Measurements from ENCODE around the gene LYRM9. TPM values are rescaled to one million over a fixed set of nuclear protein-coding genes. Genes with fewer than 3 reads are reported as not detected.

LYRM9 gene
- total and polyA plus RNA-seq, 2 of the 8 experiments (the other 6 are each of a cell fraction or from before 2014, with no cell fraction given), result 4.3 to 5.2 TPM

DNA sequence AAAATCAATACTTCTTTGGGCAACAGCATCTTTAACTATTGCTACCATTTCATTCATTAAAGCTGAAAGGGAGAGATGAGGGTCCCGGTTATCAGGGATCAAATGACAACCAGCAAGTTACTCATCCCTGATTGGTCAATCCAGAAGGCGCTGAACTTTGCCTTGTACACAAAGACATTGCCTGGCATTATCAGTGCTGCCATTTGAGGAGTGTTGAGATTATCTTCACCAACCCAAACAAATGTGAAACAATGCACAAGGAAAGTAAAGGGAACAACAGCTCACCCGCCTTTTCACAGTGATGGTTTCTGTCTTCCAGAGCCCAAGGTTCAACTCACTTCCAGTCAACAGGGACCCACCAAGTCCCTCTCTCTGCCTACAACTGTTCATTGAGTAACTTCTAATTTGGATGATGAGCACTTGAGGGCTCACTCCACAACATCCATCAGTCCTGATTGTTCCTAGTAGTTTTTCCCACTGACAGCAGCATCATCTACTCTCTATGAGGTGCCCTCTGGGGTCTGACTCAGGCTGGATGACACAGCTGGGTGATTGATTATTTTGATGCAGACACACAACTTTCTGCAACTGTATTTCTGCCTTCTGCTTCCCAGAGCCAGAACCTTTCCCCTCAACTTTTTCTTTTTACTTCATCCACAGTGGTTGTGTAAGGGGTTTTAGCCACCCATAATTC, 32.0 kb downstream of the LYRM9 start:
- Histone ChIP-seq H3K56ac (replicated peaks; ENCODE audit: insufficient read length, low read depth, low read length) (no peak overlapping the region), H4K91ac (replicated peaks; ENCODE audit: insufficient read length, low read length) (no peak overlapping the region), H3K36me3 (ENCODE audit: control insufficient read depth in 2 of 4, insufficient read depth in 4 of 4, low read length in 3 of 4) (no peaks in the 10 kb centered on the region), H3K23ac (ENCODE audit: insufficient read length) (no peak overlapping the region), H3K4me3 (ENCODE audit: extremely low read depth in 1 of 4, insufficient read depth in 2 of 4, low read depth in 3 of 4, low read length in 4 of 4) (no peak overlapping the region), H2BK15ac (ENCODE audit: low read length) (no peak overlapping the region), H4K5ac (ENCODE audit: insufficient read length, low read depth, low read length) (no peak overlapping the region), H3K4me1 (replicated peaks in 1 of 4; ENCODE audit: control insufficient read depth in 3 of 4, insufficient read depth in 4 of 4, low read length in 3 of 4) (peaks cover 3 to 9% (median 3%) of the 10 kb centered on the region in 4 experiments; a peak in 5 of 7 replicates), H3K9me3 (ENCODE audit: insufficient read depth in 2 of 2, low read depth in 1 of 2, low read length in 1 of 2) (no peaks in the 10 kb centered on the region), H2AFZ (ENCODE audit: low read length) (no peak overlapping the region), H4K20me1 (replicated peaks in 1 of 2; ENCODE audit: control insufficient read depth in 1 of 2, insufficient read depth in 2 of 2, low read length in 2 of 2) (no peaks in the 10 kb centered on the region), H3K18ac (ENCODE audit: extremely low read depth, low read length) (no peak overlapping the region), H3K9ac (replicated peaks in 1 of 4; ENCODE audit: extremely low read depth in 1 of 4, low read depth in 3 of 4, low read length in 3 of 4) (no peak overlapping the region), H3K4ac (replicated peaks; ENCODE audit: insufficient read length, low read depth, low read length) (no peak overlapping the region), H2BK5ac (ENCODE audit: low read depth, low read length) (no peak overlapping the region), H2BK120ac (replicated peaks; ENCODE audit: low read depth, low read length) (no peak overlapping the region), H2BK20ac (ENCODE audit: low read length) (no peak overlapping the region), H4K8ac (ENCODE audit: extremely low read depth, insufficient read depth, low read length) (no peak overlapping the region), H3K27me3 (replicated peaks in 1 of 4; ENCODE audit: control insufficient read depth in 3 of 4, extremely low read depth in 1 of 4, insufficient read depth in 3 of 4, low read length in 3 of 4) (no peaks in the 10 kb centered on the region), H2AK5ac (ENCODE audit: low read depth, low read length) (no peak overlapping the region), H3K27ac (ENCODE audit: low read depth, low read length) (no peak overlapping the region), H3K14ac (ENCODE audit: insufficient read length) (no peak overlapping the region), H2BK12ac (ENCODE audit: low read depth, low read length) (no peak overlapping the region), H3K79me1 (ENCODE audit: low read depth, low read length) (no peaks in the 10 kb centered on the region), H3K4me2 (ENCODE audit: insufficient read depth in 1 of 2, low read depth in 2 of 2, low read length in 2 of 2) (no peak overlapping the region), H3K23me2 (ENCODE audit: low read depth, low read length) (no peaks in the 10 kb centered on the region), H3K79me2 (ENCODE audit: control insufficient read depth in 1 of 2, insufficient read depth in 2 of 2, low read length in 2 of 2) (no peaks in the 10 kb centered on the region)
- 74% methylated on average over 3 of the region's 3 CpGs; no CpG with 5 or more reads in 1 of the 2 experiments for WGBS, 2 experiments (ENCODE audit: extremely low coverage in 1 of 2, insufficient coverage in 1 of 2, insufficient read length in 1 of 2, insufficient replicate concordance in 2 of 2, low coverage in 1 of 2, low lambda C conversion rate in 2 of 2, missing lambda C conversion rate in 1 of 2)
- no peak for DNase-seq (ENCODE audit: low read depth in 1 of 2, low spot score in 2 of 2)
- POLR2A ChIA-PET (ENCODE audit: partially characterized antibody), result no interaction called here
- no peak for FAIRE-seq
- CTCF ChIA-PET (ENCODE audit: partially characterized antibody), result interaction anchor here (0.8 to 2.1 kb wide), 3 partner anchors 19 to 262 kb away, joined by 3 to 10 read pairs (median 5); no protein-coding TSS in a partner anchor
- TF ChIP-seq SRF (IDR thresholded peaks at IDR 0.05; ENCODE audit: low read depth, low read length) (no peak), RXRA (IDR thresholded peaks at IDR 0.05; ENCODE audit: insufficient read depth, low read depth, low read length) (no peak), SIN3A (conservative IDR thresholded peaks at IDR 0.05 in 1 of 2, IDR thresholded peaks at IDR 0.05 in 1 of 2; ENCODE audit: low read depth in 1 of 2, low read length in 2 of 2) (no peak), BACH1 (IDR thresholded peaks at IDR 0.05; ENCODE audit: low read length) (no peak), TEAD4 (IDR thresholded peaks at IDR 0.05; ENCODE audit: low read depth, low read length) (no peak), RNF2 (IDR thresholded peaks at IDR 0.05; ENCODE audit: borderline replicate concordance, low read depth, low read length, missing control alignments, poor library complexity, severe bottlenecking) (no peak)
- TF ChIP-seq, protein P1, sequence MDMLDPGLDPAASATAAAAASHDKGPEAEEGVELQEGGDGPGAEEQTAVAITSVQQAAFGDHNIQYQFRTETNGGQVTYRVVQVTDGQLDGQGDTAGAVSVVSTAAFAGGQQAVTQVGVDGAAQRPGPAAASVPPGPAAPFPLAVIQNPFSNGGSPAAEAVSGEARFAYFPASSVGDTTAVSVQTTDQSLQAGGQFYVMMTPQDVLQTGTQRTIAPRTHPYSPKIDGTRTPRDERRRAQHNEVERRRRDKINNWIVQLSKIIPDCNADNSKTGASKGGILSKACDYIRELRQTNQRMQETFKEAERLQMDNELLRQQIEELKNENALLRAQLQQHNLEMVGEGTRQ (IDR thresholded peaks at IDR 0.05; ENCODE audit: low read length), result no peak

Measured in H1 (cell line).